HG03039 (cell line): ENCODE measurements around the gene PCDHGC4.

Experiments used
- ATAC-seq: cut with Tn5 transposase; IDR thresholded peaks from one replicate; pipeline ENCODE4 v1.9.1; 2021; ENCODE audit warnings: mild to moderate bottlenecking, moderate library complexity; ENCODE audit not compliant: unreplicated experiment

PCDHGC4 gene

DNA sequence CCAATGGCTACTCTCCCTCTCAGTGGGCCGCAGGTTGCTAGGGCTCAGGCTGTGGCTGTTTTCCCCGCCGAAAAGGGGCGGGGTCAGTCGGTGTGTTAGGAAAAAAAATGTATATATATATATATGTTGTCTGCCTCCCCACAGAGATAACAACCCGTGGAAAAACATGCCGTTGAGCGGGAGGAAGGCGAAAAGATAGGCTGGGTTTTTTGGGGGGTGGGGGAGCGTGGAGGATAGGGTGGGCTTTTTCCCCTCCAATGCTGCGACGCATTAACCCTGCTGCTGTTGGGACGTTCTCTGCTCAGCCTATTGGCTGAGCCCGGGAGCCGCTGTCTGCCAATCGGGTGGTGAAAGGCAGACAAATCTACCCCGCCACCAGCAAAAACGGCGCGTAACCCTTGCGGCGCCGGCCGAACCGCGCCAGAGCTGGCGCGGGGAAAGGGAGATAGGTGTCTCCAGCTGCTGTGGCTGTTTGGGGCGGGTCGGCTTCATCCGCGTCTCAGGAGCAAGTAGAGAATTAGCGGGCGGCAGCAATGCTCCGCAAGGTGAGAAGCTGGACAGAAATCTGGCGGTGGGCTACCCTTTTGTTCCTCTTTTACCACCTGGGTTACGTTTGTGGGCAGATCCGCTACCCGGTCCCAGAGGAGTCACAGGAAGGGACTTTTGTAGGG lies at the start of gene PCDHGC4:
PCDHGC4 (plus strand) TSS at position 390 of the 671 bp plus-strand sequence; CDS start at position 534, 144 bp downstream.
- ATAC-seq = no peak

DNA sequence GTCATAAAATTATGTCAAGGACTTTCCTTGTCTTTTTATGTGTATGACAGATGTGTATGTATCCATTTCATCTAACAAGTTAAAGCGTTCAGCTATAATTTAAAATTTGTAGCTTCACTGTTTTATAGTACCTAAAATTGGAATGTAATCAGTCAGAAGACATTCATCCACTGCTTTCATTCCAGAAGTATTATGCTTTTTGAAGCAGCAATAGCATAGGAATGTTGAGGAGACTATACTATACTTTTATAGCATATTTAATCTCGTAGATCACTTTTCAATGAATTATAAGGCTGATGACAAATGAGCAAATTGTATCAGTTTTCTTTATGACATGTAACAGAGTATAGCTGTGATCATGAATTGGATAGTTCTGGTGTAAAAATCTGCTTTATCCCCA lies 47.6 kb upstream of the PCDHGC4 start:
- ATAC-seq = no peak

DNA sequence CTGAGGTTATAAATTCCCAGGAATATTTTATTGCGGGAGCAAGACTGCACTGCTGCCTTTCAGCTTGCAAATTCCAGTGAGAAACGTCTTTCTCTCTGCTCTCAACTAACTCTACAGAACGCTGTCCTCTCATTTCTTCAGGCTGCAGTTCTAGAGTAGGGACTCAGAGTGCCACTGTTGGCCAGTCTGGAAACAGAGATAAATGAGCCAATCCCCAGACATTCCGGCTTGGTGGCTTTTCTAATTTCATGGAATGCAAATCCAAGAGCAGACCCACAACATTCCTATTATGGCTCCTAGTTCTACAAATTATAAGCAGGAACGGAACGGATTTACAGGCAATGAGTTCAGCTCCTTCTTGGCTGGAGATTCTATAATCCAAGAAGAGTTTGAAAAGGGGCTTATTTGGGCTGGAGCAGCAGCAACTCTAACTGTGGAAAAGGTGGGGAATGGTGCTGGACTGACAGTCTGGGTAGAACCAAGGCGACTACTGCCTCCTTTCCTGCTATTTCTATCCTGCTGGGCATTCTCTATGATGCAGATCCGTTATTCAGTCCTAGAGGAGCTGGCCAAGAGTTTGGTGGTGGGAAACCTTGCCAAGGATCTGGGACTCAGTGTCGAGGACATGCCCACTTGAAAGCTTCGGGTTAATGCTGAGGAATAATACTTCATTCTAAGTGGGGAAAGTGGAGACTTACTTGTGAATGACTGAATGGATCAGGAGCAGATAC lies 45.3 kb upstream of the PCDHGC4 start:
- ATAC-seq = no peak

DNA sequence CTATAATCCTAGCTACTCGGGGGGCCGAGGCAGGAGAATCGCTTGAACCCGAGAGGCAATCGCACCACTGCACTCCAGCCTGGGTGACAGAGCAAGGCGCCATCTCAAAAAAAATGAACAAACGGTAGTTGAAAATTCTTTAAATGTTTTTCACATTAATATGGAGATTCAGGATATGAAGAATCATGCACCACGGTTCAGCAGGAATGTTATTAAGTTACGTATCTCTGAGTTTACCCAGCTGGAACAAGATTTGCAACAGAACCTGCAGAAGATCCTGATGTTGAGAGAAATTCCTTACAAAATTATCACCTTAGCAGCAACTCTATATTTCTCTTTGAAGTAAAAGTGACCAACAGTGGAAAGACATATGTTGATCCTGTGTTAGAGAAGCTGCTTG lies 44.5 kb upstream of the PCDHGC4 start:
- no peak for ATAC-seq

DNA sequence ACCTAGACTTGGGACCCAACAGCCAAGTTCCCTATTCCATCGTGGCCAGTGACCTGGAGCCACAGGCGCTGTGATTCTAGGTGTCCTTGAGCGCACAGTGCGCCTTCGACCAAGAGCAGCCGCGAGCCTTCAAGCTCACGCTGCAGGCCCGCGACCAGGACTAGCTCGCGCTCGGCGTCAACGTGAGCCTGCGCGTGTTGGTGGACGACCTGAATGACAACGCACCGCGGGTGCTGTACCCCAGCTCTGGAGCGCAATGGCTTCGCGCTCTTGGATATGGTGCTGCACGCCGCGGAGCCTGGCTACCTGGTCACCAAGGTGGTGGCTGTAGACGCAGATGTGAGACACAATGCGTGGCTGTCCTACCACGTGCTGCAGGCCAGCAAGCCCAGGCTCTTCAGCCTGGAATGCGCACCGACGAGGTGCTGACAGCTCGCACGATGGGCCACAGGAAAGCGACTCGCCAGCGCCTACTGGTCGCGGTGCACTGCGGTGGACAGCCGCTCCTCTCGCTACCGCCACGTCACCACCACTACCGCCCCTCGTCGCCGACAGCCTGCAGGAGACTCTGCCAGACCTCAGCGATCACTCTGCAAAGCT lies 43.2 kb upstream of the PCDHGC4 start:
- ATAC-seq = no peak

DNA sequence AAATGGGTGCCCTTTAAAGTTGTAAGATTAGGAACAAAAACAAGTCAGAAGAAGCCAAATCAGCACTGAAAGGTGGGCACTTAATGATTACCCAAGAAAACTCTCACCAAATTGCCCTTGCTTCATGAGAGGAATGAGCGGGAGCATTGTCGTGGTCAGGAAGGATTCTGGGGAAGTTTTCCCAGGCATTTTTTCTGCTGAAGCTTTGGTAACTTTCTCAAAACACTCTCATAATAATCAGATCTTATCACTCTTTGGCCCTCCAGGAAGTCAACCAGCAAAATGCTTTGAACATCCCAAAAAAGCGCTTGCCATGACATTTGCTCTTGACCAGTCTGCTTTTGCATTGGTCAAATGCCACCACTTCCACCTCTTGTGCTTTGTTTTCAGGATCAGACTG lies 19.5 kb upstream of the PCDHGC4 start:
- no peak for ATAC-seq

DNA sequence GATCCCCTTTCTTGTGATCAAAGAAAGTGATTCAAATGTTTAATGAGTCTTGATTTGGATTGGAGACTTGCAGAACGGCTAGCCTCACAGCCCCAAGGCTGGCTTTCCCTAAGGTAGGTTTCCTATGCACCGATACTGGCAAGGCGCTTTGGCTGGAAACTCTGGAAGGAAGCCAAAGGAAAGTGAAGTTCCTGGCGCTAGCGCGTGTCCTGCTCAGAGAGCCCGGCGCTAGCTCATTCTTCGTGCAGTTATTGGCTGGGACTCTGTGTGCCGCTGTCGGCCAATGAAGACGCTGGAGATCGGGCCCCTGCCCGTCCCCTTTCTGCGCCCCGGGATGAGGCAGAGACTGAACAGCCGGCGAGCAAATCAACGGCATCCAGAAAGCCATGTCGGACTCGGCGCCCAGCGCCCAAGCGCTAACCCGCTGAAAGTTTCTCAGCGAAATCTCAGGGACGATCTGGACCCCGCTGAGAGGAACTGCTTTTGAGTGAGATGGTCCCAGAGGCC lies 9.2 kb upstream of the PCDHGC4 start, which contains the start of gene PCDHGC3:
PCDHGC3 (plus strand) TSS at position 342 of the 507 bp plus-strand sequence; CDS start at position 493, 151 bp downstream.
- peak; percentile 99 for ATAC-seq

DNA sequence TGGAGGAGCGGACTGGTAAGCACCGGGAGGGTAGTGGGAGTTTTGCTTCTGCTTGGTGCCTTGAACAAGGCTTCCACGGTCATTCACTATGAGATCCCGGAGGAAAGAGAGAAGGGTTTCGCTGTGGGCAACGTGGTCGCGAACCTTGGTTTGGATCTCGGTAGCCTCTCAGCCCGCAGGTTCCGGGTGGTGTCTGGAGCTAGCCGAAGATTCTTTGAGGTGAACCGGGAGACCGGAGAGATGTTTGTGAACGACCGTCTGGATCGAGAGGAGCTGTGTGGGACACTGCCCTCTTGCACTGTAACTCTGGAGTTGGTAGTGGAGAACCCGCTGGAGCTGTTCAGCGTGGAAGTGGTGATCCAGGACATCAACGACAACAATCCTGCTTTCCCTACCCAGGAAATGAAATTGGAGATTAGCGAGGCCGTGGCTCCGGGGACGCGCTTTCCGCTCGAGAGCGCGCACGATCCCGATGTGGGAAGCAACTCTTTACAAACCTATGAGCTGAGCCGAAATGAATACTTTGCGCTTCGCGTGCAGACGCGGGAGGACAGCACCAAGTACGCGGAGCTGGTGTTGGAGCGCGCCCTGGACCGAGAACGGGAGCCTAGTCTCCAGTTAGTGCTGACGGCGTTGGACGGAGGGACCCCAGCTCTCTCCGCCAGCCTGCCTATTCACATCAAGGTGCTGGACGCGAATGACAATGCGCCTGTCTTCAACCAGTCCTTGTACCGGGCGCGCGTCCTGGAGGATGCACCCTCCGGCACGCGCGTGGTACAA lies 8.5 kb upstream of the PCDHGC4 start:
- ATAC-seq = peak; percentile 26

DNA sequence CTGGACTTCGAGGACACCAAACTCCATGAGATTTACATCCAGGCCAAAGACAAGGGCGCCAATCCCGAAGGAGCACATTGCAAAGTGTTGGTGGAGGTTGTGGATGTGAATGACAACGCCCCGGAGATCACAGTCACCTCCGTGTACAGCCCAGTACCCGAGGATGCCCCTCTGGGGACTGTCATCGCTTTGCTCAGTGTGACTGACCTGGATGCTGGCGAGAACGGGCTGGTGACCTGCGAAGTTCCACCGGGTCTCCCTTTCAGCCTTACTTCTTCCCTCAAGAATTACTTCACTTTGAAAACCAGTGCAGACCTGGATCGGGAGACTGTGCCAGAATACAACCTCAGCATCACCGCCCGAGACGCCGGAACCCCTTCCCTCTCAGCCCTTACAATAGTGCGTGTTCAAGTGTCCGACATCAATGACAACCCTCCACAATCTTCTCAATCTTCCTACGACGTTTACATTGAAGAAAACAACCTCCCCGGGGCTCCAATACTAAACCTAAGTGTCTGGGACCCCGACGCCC lies 7.7 kb upstream of the PCDHGC4 start:
- ATAC-seq = no peak

DNA sequence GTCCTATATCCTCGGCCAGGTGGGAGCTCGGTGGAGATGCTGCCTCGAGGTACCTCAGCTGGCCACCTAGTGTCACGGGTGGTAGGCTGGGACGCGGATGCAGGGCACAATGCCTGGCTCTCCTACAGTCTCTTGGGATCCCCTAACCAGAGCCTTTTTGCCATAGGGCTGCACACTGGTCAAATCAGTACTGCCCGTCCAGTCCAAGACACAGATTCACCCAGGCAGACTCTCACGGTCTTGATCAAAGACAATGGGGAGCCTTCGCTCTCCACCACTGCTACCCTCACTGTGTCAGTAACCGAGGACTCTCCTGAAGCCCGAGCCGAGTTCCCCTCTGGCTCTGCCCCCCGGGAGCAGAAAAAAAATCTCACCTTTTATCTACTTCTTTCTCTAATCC lies 7.0 kb upstream of the PCDHGC4 start:
- no peak for ATAC-seq

DNA sequence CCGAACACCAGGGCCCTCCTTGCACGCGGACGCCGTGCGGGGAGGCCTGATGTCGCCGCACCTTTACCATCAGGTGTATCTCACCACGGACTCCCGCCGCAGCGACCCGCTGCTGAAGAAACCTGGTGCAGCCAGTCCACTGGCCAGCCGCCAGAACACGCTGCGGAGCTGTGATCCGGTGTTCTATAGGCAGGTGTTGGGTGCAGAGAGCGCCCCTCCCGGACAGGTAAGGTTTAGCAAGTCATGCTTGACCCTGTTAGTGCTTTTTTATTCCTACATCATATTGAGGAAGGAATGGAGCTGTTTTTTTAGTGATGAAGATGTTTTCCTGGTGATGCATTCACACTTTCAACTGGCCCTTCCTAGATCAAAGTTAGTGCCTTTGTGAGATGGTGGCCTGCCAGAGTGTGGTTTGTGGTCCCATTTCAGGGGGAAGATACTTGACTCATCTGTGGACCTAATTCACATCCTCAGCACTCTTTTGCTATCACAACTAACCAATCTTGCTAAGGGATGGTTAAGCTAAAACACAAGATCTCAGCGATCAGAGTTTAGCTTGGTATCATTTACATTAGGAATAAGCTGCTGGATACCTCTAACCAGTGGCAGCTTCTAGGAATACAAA lies 6.4 kb upstream of the PCDHGC4 start:
- no peak for ATAC-seq

DNA sequence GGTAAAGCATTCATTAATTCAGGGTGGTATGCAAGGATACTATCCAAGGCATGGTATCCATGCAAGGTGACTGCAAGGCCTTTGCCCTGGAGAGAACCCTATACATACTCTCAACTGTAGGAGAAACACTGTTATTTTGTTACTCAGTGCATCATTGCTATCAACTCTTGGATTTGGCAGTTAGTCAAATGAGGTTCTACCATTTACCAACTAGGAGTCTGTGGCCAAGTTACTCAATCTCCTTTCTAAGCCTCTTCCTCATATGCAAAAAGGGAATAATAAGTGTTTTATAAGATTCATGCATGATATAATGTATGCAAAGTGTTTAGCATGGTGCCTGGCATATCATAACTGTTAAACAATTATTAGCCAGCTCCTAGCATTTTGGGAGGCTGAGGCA lies 5.1 kb upstream of the PCDHGC4 start:
- ATAC-seq = no peak

DNA sequence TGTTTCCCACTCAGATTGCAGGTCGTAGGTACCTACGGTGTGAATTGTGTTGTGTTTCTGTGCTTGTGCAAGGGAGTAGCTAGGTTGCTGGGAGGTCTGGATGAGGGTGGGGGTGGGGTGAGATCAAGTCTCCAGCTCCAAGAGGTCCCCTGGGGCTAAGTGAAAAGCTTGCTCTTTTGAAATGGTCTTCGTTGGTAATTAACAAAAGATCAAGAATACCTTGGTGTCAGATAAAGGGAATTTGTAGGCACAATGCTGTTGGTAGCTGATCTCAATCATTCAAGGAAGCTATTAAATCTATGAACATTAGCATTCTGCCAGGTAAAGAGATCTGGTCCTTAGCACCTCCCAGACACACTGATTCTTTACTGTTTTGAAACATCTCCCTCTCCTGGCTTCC lies 928 bp upstream of the PCDHGC4 start:
- ATAC-seq = no peak

DNA sequence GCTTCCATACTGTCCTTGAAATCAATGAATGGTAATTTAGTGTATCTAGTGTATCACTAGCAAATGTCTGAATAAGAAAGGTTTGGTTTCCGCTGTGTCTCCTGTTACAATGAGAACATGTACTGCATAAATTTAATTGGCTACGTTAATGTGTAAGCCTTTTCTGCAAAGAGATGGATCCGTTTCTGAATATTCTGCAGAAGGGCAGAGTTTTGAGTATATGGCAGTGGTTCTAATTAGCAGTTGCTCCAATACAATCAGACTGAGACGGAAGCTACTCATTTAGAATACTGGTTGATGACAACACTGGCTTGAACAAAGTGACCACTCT lies 555 bp upstream of the PCDHGC4 start:
- no peak for ATAC-seq

DNA sequence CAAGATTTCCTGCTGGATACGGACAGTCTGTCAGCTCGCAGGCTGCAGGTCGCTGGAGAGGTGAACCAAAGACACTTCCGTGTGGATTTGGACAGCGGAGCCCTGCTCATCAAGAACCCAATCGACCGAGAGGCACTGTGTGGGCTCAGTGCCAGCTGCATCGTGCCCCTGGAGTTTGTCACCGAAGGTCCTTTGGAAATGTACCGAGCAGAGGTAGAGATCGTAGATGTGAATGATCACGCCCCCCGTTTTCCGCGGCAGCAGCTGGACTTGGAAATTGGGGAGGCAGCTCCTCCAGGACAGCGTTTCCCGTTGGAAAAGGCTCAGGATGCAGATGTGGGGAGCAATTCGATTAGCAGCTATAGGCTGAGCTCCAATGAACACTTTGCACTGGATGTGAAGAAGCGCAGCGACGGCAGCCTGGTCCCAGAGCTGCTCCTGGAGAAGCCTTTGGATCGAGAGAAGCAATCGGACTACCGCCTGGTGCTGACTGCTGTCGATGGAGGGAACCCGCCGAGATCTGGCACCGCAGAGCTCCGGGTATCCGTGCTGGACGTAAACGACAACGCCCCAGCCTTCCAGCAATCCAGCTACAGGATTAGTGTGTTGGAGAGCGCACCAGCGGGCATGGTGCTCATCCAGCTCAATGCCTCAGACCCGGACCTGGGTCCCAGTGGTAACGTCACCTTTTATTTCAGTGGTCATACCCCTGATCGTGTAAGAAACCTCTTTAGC lies 658 bp downstream of the PCDHGC4 start:
- no peak for ATAC-seq

DNA sequence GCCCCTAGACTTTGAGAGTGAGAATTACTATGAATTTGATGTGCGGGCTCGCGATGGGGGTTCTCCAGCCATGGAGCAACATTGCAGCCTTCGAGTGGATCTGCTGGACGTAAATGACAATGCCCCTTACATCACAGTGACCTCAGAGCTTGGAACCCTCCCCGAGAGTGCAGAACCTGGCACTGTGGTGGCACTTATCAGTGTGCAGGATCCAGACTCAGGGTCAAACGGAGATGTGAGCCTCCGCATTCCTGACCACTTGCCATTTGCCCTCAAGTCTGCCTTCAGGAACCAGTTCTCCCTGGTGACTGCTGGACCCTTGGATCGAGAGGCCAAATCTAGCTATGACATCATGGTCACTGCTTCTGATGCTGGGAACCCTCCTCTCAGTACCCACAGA lies 1.3 kb downstream of the PCDHGC4 start:
- no peak for ATAC-seq

DNA sequence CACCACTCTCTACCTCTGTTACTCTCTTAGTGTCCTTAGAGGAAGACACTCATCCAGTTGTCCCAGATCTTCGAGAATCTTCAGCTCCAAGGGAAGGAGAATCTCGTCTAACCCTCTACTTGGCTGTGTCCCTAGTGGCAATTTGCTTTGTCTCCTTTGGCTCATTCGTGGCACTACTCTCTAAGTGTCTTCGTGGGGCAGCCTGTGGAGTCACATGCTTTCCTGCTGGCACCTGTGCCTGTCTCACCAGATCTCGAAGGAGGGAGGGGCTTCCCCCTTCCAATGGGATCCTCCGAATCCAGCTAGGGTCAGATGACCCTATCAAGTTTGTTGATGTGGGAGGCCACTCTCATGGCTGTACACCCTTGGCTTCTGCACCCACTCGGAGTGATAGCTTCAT lies 2.3 kb downstream of the PCDHGC4 start:
- no peak for ATAC-seq

DNA sequence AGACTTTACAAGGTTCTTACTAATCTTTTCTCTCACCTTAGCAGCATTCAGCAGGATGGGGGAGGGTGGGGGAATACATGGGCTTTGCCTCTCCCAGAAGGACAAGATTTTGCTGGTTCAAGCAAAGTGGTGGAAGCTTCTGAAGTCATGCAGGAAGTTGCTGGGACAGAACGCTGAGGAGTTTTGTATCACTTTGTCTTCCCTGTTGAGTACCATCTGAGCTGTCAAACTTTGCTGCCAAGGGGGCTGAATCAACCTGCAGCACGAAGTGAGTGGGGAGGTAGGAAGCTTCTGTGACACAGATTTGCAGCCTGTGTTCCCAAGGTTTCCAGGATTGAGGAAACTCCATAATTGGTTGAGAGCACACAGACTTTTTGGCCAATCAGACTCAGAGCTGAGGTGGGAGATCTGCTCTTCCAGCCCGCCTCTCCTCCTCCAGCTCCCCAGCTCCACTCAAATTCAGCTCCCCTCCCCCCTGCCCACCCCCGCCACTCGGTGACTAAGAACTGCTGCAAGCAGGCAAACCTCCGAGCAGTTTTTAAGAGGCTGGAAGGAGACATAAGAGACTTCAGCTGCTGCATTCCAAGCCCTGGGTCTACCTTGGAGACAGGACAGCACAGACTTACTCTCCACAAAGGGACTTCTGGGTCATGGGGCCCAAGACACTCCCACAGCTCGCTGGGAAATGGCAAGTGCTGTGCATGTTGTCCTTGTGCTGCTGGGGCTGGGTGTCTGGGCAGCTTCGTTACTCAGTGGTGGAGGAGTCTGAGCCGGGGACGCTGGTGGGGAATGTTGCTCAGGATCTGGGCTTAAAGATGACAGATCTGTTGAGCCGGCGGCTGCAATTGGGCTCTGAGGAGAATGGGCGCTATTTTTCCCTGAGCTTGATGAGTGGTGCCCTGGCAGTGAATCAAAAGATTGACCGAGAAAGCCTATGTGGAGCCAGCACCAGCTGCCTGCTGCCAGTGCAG lies 4.0 kb downstream of the PCDHGC4 start, which contains the start of gene PCDHGC5:
PCDHGC5 (plus strand) TSS at position 491 of the 971 bp plus-strand sequence; CDS start at position 651, 160 bp downstream.
- no peak for ATAC-seq

DNA sequence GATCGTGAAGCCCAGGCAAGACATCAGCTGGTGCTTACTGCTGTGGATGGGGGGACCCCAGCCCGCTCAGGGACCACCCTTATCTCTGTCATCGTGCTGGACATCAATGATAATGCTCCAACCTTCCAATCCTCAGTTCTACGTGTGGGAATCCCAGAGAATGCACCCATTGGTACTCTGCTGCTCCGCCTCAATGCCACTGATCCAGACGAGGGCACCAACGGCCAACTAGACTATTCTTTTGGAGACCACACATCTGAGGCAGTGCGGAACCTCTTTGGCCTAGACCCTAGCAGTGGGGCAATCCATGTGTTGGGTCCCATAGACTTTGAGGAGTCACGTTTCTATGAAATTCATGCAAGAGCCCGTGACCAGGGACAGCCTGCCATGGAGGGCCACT lies 5.0 kb downstream of the PCDHGC4 start:
- ATAC-seq = no peak
